GM18868 (cell line): ENCODE measurements around the gene CBX1.

Experiments used
- ATAC-seq: cut with Tn5 transposase; IDR thresholded peaks from one replicate; pipeline ENCODE4 v1.9.1; 2021; ENCODE audit warnings: mild to moderate bottlenecking, moderate library complexity; ENCODE audit not compliant: unreplicated experiment

CBX1 gene

DNA sequence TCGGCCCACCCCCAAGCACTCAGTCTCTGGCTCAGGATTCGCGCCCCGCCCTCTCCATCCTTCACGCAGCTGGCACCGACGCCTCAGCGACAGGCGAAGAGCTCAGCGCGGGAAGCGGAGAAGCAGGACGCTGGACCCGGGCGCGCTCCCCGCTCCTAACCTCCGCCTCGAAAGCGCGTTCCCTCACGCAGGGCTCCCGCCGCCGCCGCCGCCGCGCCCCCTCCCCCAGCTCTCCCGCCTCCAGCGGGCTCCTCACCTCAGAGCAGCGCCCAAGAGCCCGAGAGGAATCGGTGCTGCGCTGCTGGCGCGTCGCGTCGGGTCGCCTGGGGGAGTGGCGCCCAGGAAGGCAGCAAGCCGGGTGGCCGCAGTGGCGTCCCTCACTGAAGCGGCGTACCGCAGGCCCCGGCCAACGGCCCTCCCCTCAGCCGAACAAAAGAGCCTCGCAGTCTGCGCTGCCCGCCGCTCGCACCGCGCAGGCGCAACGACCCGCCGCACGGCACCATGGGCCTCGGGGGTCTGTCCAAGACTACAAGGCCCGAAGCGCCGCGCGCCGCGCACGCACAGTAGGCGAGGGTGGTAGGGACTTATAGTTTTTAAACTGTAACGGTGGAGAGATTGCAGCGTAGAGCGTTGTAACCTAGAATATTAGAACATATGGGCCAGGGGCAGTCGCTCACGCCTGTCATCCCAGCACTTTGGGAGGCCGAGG, at the start of gene CBX1:
Gene CBX1, minus strand, starts transcription at position 467 of the 709 bp plus-strand sequence. CDS start 24,474 bp downstream, outside the sequence.
- ATAC-seq, result peak; percentile 89

DNA sequence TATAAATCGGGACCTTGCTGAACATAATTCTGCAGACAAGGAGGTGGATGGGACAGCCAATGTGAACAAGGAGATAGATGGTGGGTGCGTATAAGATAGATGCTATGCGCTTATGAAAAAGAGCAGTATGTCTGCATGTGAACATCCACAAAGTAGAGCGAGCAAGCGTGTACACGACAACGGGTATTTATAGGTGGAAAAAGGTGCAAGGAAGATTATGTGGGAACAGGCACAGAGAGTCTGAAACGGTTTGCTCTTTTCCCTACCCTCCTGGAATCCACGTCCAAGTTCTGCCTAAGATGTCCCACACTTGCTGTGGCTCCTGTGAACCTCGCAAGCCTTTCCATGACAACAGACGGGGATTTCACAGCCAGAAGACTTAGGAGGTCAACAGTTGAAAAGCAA, 49.3 kb upstream of the CBX1 start:
- ATAC-seq, result no peak

- no peak for ATAC-seq
These were observed 48.6 kb upstream of the CBX1 start for GRCh38 chr17:48149787-48150463.

DNA sequence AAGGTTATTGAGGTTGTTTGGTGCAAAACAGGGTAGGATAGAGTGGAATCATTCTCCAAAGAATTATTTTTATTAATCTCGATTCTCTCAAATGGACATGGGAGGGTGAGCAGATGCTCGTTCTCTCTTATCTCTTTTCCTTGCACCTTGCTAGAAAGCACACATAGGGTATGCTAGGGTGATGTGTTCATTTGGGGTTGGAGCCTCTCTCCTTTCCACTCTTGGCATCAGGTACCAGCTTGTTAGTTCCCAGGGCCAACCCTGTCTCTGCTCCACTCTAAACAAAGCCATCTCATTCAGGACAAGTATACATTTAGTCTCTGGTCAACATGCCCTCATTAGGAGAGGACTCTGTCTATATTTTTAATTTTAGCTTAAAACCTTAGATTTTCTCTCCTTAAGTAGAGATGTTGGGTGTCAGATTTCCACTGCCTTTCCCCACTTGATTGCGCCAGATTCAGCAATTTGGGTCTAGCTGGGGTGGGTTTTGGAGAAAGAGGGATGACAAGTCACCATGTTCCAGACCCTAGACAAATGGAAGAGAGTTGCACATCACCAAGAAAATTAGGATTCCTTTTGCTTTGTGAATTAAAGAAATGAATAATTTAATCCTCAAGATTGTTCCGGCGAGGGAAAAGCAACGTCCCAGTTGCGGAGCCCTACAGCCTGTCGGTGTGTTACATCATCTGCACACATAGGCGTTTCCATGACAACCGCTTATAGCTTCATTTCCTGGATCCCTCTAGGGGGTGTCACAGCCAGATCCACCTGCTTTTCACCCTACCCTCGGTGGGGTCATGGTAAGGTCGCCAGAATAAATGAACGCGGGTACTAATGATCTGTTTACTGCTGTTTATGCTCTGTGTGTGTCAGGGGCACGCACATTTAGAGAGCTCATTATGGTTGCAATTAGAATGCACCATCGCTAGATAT, 47.8 kb upstream of the CBX1 start:
- no peak for ATAC-seq

DNA sequence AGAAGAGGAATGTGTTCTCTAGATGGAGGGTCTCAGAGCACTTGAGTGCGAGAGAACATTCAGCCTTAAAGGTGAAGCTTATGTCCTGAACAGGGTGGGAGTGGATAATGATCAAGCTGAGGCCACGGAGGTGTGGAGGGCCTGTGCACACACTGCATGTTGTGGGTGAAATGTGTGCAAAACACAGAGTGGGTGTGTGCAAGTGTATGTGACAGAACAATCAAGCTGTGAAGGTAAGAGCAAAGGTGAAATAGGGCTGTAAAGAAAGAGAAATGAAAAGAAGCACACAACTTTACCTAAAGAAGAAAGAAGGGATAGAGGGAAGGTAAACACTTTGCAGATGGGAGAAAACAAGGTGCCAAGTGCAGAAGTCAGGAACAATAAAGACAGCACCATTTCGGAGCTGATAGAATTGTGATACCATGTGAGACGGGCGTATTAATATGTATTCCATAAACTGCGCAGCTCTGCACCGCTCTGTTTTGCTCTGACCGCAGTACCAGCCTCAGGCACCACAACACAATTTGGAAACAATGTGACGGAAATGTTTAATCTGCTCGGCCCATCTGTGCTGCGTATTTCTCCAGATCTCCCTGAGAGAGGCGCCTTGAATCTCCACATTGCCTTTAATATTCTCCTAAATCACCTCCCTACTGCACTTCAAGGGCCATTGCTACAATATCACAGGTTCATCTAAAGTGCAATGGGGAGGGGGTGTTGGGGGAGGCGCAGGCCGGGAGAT, 46.9 kb upstream of the CBX1 start:
- ATAC-seq, result no peak

- no peak for ATAC-seq
These were observed 43.9 kb upstream of the CBX1 start for GRCh38 chr17:48144976-48145798.

DNA sequence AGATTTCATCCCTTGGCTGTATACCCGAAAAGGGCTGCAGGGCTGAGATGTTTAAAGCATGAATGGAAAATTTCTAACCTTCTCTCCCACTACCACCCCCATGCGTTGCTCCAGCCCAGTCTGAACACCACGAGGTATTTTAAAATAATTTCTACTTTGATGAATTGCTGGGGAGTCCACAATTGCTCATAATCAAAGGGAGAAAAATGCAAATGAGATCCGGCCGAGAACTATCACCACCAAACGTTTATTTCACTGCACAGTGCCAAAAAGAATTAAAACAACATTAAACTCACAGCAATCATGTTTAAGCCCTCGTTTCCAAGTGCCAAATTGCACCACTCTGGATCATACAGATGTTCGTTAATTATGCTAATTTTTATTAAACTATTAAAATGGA, 43.0 kb upstream of the CBX1 start:
- no peak for ATAC-seq

DNA sequence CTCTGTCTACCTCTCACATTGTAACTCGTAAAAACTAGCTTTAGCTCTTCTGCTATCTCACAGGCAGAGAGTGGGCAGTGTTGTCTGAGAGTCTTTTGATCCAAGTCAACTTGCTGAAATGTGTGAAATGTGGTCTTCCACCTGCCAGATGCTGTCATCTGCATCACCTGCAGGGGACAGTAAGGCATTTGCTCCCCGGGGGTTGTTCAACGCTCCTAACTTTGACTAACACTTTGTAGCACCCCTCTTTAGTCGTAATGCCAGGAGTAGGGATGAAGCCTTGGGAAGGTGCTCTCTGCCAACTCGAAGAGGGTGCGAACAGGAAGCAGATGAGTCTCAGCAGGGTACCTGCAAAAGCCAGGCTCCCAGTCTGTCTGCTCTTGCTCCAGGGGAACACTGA, 42.4 kb upstream of the CBX1 start:
- ATAC-seq, result no peak

DNA sequence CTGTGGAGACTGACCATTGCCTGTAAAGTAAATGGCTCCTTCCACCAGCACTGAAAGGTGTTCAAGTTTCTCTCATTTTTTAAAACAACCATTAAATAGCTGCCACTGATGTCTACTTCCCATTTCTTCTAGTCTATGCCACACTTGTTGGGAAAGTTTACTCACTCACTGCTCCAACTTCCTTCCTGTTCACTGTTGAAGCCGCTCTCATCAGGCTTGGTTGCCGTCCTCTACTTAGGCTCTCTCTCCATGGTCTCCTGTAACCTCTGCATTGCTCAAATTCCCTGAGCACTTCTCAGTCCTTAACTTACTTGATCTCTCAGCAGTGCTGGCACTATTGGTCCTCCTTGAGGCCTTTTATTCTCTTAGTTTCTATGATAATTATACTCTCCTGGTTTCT, 38.7 kb upstream of the CBX1 start:
- ATAC-seq, result no peak

GRCh38 chr17:48137656-48138055, 36.4 kb upstream of the CBX1 start:
- ATAC-seq, result no peak

GRCh38 chr17:48134912-48135480, 33.7 kb upstream of the CBX1 start:
- no peak for ATAC-seq

DNA sequence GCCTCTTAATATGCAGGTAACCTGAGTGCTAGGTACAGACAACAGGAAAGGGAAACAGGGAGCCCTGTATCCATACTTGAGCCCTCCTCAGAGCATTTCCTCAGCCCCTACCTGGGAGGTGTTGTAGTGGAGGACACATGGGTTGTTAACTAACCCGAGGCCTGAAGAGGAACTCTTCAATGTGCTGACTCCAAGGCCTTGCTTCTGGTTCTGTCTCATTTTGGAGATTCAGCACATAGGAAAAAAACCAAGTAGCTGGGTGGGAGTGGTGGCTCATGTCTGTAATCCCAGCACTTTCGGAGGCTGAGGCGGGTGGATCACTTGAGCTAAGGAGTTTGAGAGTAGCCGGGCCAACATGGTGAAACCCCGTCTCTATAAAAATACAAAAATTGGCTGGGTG, 31.1 kb upstream of the CBX1 start:
- ATAC-seq, result no peak

GRCh38 chr17:48131216-48131824, 30.0 kb upstream of the CBX1 start:
- ATAC-seq, result no peak

GRCh38 chr17:48129981-48130380, 28.7 kb upstream of the CBX1 start:
- ATAC-seq, result no peak

DNA sequence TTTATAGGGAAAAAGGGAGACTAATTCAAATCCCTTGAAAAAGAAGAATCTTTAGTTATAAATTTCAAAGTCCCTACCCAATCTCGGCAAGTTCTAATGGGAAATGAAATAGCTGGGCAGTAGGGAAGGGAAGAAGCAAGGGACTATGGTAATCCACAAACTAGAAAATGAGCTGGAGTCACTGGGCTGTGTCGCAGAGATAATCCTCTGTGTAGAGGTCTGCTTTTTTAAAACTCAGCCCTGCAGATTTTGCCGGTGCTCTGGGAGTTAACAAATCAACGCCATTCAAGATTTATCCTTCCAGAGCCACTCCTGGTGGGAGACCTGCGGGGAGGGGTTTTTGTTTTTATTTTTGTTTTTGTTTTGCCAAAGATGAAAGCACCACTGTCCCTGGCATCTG, 27.1 kb upstream of the CBX1 start:
- ATAC-seq, result no peak

DNA sequence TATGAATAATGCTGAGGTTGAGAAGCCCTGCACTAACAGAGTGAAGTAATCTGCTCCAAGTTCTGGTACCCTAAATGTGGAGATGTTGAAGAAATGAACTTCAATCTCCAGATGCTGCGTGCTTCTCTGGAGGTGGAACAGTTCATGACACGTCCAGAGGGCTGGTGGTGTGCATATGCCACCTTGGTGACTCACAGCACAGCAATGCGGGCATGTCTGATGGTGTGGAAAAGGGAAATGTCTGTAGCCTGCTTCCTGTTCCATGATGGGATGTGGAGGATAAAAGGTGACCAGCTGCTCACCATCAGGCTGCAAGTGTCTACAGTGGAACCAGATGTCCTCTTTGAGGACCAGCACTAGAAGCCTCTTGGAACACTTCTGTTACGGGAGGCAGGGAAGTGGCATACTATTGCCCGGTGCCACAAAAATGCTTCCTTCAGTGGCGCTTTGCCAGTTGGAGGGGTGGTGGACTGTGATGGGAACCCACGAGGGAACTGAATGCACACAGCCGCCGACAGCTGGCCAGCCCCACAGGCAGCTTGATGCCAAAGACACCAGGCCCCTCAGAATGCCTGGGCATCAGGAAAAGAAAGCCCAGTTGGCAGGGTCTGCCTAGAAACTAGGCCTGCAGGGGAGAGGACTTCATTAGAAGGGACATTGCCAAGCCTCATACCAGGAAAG, 26.2 kb upstream of the CBX1 start:
- no peak for ATAC-seq

DNA sequence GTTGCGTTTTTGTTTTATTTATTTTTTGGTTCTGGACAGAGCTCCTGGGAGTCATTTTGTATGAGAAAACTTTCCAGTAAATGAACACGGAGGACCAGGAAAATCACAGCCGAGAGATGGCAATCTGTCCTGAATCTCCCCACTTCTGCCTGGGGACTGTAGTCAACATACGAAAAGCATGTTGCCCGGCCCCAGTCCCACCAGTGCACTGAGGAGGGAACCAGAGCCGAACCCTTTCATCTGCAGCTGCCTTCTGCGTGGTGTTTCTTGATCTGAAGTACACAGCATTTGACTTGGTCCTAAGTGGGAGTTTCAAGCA, 25.2 kb upstream of the CBX1 start:
- ATAC-seq, result no peak

- no peak for ATAC-seq
These were observed 24.7 kb upstream of the CBX1 start for GRCh38 chr17:48125829-48126531.
